DMS153 (cell line): Measurements from ENCODE around the gene DHX58.

ENCODE experiments used
- DNase-seq: peaks from one replicate; lab custom pipeline; 2025; lab: John Stamatoyannopoulos, UW

The DHX58 gene

GRCh38 chr17:42053731-42054500, 58.6 kb downstream of the DHX58 start:
- DNase-seq = no peak

- no peak for DNase-seq
These were observed 60.1 kb downstream of the DHX58 start for GRCh38 chr17:42052346-42052877.

- no peak for DNase-seq
These were observed 60.9 kb downstream of the DHX58 start for GRCh38 chr17:42051645-42052044.
